Measurements from ENCODE around the gene FGGY.
"Not testable (repeated sequence)": the region's sequence is repeated elsewhere in the genome, so short reads cannot be mapped to it uniquely, and the experiment has no call there.

The FGGY gene

GRCh38 chr1:59352065-59352464, 55.2 kb downstream of the FGGY start:
- DNase-seq (ENCODE audit: low read depth) = no peak

- DNase-seq (ENCODE audit: low read depth) = no peak
Observed at GRCh38 chr1:59353453-59353852, 56.6 kb downstream of the FGGY start.

- DNase-seq (ENCODE audit: low read depth) = not testable (repeated sequence)
Observed at GRCh38 chr1:59354239-59354638, 57.3 kb downstream of the FGGY start.

GRCh38 chr1:59354709-59355337, 57.9 kb downstream of the FGGY start:
- no peak for DNase-seq (ENCODE audit: low read depth)

GRCh38 chr1:59355361-59355760, 58.5 kb downstream of the FGGY start:
- DNase-seq (ENCODE audit: low read depth) = no peak

GRCh38 chr1:59356627-59357026, 59.7 kb downstream of the FGGY start:
- DNase-seq (ENCODE audit: low read depth) = no peak

- DNase-seq (ENCODE audit: low read depth) = no peak
Observed at GRCh38 chr1:59357645-59358320, 60.9 kb downstream of the FGGY start.

GRCh38 chr1:59359325-59359724, 62.4 kb downstream of the FGGY start:
- DNase-seq (ENCODE audit: low read depth) = no peak

GRCh38 chr1:59360170-59360569, 63.3 kb downstream of the FGGY start:
- no peak for DNase-seq (ENCODE audit: low read depth)

GRCh38 chr1:59360729-59361128, 63.8 kb downstream of the FGGY start:
- no peak for DNase-seq (ENCODE audit: low read depth)

GRCh38 chr1:59361766-59362165, 64.9 kb downstream of the FGGY start:
- no peak for DNase-seq (ENCODE audit: low read depth)

GRCh38 chr1:59364037-59364436, 67.1 kb downstream of the FGGY start:
- DNase-seq (ENCODE audit: low read depth) = no peak

- no peak for DNase-seq (ENCODE audit: low read depth)
Observed at GRCh38 chr1:59366346-59366745, 69.5 kb downstream of the FGGY start.

- DNase-seq (ENCODE audit: low read depth) = no peak
Observed at GRCh38 chr1:59367301-59368007, 70.6 kb downstream of the FGGY start.

- DNase-seq (ENCODE audit: low read depth) = no peak
Observed at GRCh38 chr1:59368008-59368670, 71.2 kb downstream of the FGGY start.

GRCh38 chr1:59375321-59376220, 78.7 kb downstream of the FGGY start:
- no peak for DNase-seq (ENCODE audit: low read depth)

GRCh38 chr1:59377350-59377904, 80.5 kb downstream of the FGGY start:
- no peak for DNase-seq (ENCODE audit: low read depth)

GRCh38 chr1:59378621-59379370, 81.9 kb downstream of the FGGY start:
- no peak for DNase-seq (ENCODE audit: low read depth)

- DNase-seq (ENCODE audit: low read depth) = no peak
Observed at GRCh38 chr1:59379371-59379728, 82.5 kb downstream of the FGGY start.

- no peak for DNase-seq (ENCODE audit: low read depth)
Observed at GRCh38 chr1:59383963-59384362, 87.1 kb downstream of the FGGY start.

GRCh38 chr1:59384443-59384842, 87.5 kb downstream of the FGGY start:
- DNase-seq (ENCODE audit: low read depth) = no peak

All from stimulated activated CD4-positive, alpha-beta T cell treated with anti-CD3 and anti-CD28 coated beads, Interleukin-2, amount 100 ng/mL, for 4 hours (primary cell).